Measurements from ENCODE around the gene SETD7. TPM values are rescaled to one million over a fixed set of nuclear protein-coding genes. Genes with fewer than 3 reads are reported as not detected.
A peak's percentile ranks its signal among the peaks of the same experiment; 100 is the strongest.

Gene SETD7
- polyA plus RNA-seq, 1 donor from 2014 or later = 12.0 TPM

DNA sequence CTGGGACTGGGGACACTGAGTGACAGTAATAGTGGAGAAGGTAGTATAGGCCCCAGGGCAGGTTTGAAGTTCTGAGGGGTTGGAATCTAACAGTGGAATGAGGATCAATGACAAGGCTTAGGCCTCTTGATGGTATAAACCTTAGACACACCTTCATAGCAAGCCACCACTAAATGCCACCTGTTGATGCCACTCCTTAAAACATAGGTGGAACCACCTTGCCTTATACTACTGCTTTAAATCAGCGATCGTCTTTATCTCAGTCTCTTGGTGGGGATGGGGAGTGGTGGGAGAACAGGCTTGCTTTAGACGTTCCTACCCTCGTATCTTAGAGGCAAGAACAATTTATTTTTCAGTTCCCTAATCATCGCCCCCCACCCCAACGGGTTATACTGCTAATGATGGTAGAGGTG lies 100.9 kb downstream of the SETD7 start:
- Histone ChIP-seq H3K79me2 (replicated peaks; ENCODE audit: insufficient read depth, low read length) (peaks cover 25% of the 10 kb centered on the region), H3K4me3 (ENCODE audit: low read length) (peak overlapping the region; percentile 87), H3K9ac (ENCODE audit: low read length) (peak overlapping the region; percentile 83), H3F3A (ENCODE audit: insufficient read depth, low read length, poor library complexity, severe bottlenecking) (no peaks in the 10 kb centered on the region), H3K27ac (ENCODE audit: low read length) (no peak overlapping the region), H3K9me3 (ENCODE audit: low read length) (no peaks in the 10 kb centered on the region), H3K4me2 (ENCODE audit: low read length) (peak overlapping the region; percentile 95), H3K27me3 (ENCODE audit: insufficient read depth, low read depth, low read length) (no peaks in the 10 kb centered on the region), H4K20me1 (ENCODE audit: insufficient read depth) (no peaks in the 10 kb centered on the region), H3K9me2 (ENCODE audit: insufficient read depth, low read length) (no peaks in the 10 kb centered on the region), H2AFZ (ENCODE audit: low read depth, low read length) (no peak overlapping the region), H3K36me3 (ENCODE audit: insufficient read depth, low read length) (no peaks in the 10 kb centered on the region)
- TF ChIP-seq POLR2AphosphoS5 (IDR thresholded peaks at IDR 0.05) (no peak), EZH2 (IDR thresholded peaks at IDR 0.05; ENCODE audit: borderline replicate concordance, insufficient read depth, low read length, poor library complexity, severe bottlenecking) (no peak), SMC3 (conservative IDR thresholded peaks at IDR 0.05; ENCODE audit: poor library complexity) (no peak), EP300 (conservative IDR thresholded peaks at IDR 0.05; ENCODE audit: poor library complexity, severe bottlenecking) (no peak), TAF1 (IDR thresholded peaks at IDR 0.05; ENCODE audit: low read depth) (no peak)
- TF ChIP-seq, protein P1, sequence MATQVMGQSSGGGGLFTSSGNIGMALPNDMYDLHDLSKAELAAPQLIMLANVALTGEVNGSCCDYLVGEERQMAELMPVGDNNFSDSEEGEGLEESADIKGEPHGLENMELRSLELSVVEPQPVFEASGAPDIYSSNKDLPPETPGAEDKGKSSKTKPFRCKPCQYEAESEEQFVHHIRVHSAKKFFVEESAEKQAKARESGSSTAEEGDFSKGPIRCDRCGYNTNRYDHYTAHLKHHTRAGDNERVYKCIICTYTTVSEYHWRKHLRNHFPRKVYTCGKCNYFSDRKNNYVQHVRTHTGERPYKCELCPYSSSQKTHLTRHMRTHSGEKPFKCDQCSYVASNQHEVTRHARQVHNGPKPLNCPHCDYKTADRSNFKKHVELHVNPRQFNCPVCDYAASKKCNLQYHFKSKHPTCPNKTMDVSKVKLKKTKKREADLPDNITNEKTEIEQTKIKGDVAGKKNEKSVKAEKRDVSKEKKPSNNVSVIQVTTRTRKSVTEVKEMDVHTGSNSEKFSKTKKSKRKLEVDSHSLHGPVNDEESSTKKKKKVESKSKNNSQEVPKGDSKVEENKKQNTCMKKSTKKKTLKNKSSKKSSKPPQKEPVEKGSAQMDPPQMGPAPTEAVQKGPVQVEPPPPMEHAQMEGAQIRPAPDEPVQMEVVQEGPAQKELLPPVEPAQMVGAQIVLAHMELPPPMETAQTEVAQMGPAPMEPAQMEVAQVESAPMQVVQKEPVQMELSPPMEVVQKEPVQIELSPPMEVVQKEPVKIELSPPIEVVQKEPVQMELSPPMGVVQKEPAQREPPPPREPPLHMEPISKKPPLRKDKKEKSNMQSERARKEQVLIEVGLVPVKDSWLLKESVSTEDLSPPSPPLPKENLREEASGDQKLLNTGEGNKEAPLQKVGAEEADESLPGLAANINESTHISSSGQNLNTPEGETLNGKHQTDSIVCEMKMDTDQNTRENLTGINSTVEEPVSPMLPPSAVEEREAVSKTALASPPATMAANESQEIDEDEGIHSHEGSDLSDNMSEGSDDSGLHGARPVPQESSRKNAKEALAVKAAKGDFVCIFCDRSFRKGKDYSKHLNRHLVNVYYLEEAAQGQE (IDR thresholded peaks at IDR 0.05; ENCODE audit: borderline replicate concordance) = no peak

DNA sequence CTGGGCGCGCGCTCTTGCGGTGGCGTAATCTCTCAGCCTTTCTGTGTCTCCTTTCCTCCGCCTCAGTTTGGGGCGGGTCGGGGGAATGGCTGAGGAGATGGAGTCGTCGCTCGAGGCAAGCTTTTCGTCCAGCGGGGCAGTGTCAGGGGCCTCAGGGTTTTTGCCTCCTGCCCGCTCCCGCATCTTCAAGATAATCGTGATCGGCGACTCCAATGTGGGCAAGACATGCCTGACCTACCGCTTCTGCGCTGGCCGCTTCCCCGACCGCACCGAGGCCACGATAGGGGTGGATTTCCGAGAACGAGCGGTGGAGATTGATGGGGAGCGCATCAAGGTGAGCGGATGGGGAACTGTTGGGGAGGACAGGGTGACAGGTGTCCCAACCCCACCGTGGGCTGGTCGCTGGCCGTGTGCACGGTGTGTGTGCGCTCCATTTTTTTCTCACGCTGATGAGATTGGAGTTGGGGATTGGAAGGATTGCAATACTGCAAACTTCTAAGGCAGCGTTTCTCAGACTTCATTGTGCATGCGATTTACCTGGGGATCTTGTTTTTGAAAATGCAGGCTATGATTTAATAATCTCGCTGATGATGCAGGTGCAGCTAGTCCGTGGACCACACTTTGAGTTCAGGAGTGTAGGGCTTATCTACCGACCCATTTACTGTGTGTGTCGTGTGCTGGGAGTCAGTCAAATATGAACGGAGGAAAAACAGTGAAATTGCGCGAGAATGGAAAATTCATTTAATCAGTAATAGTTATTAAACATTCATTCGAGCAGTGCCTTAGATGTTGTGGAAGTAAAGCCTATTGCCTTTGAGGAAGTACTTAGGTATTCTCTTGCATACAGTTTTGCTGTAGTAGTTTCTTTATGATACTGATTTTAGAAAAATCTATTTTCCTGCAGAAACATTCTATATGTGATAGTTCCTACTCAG lies 101.6 kb downstream of the SETD7 start, which contains the start of gene RAB33B:
Gene RAB33B (plus strand): TSS at position 11 of the 935 bp plus-strand sequence. CDS start 75 bp downstream, at position 86.
- Histone ChIP-seq H3K4me3 (ENCODE audit: low read length) (peak within 1 kb of the TSS; percentile 87), H2AFZ (ENCODE audit: low read depth, low read length) (peak within 1 kb of the TSS; percentile 81), H3K27ac (ENCODE audit: low read length) (peak within 1 kb of the TSS; percentile 84), H3K9me2 (ENCODE audit: insufficient read depth, low read length) (no peaks in the 10 kb centered on the region), H3F3A (ENCODE audit: insufficient read depth, low read length, poor library complexity, severe bottlenecking) (no peaks in the 10 kb centered on the region), H3K79me2 (replicated peaks; ENCODE audit: insufficient read depth, low read length) (peaks cover 25% of the 10 kb centered on the region), H3K9ac (ENCODE audit: low read length) (peak within 1 kb of the TSS; percentile 83), H3K4me2 (ENCODE audit: low read length) (peak within 1 kb of the TSS; percentile 95), H3K9me3 (ENCODE audit: low read length) (no peaks in the 10 kb centered on the region), H3K27me3 (ENCODE audit: insufficient read depth, low read depth, low read length) (no peaks in the 10 kb centered on the region), H4K20me1 (ENCODE audit: insufficient read depth) (no peaks in the 10 kb centered on the region), H3K36me3 (ENCODE audit: insufficient read depth, low read length) (no peaks in the 10 kb centered on the region)
- TF ChIP-seq, protein P2, sequence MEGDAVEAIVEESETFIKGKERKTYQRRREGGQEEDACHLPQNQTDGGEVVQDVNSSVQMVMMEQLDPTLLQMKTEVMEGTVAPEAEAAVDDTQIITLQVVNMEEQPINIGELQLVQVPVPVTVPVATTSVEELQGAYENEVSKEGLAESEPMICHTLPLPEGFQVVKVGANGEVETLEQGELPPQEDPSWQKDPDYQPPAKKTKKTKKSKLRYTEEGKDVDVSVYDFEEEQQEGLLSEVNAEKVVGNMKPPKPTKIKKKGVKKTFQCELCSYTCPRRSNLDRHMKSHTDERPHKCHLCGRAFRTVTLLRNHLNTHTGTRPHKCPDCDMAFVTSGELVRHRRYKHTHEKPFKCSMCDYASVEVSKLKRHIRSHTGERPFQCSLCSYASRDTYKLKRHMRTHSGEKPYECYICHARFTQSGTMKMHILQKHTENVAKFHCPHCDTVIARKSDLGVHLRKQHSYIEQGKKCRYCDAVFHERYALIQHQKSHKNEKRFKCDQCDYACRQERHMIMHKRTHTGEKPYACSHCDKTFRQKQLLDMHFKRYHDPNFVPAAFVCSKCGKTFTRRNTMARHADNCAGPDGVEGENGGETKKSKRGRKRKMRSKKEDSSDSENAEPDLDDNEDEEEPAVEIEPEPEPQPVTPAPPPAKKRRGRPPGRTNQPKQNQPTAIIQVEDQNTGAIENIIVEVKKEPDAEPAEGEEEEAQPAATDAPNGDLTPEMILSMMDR (IDR thresholded peaks at IDR 0.05; ENCODE audit: poor library complexity, severe bottlenecking) = no peak
- peak; percentile 12 for TF ChIP-seq RAD21 (conservative IDR thresholded peaks at IDR 0.05)
- TF ChIP-seq EZH2 (IDR thresholded peaks at IDR 0.05; ENCODE audit: borderline replicate concordance, insufficient read depth, low read length, poor library complexity, severe bottlenecking) = no peak
- peak; percentile 22 for TF ChIP-seq SMC3 (conservative IDR thresholded peaks at IDR 0.05; ENCODE audit: poor library complexity)
- no peak for TF ChIP-seq EP300 (conservative IDR thresholded peaks at IDR 0.05; ENCODE audit: poor library complexity, severe bottlenecking)
- TF ChIP-seq TAF1 (IDR thresholded peaks at IDR 0.05; ENCODE audit: low read depth) = peak; percentile 33
- TF ChIP-seq MXI1 (conservative IDR thresholded peaks at IDR 0.05; ENCODE audit: poor library complexity, severe bottlenecking) = peak; percentile 72
- TF ChIP-seq, protein P1 (IDR thresholded peaks at IDR 0.05; ENCODE audit: borderline replicate concordance) = peak; percentile 7
- peak; percentile 24 for TF ChIP-seq POLR2AphosphoS5 (IDR thresholded peaks at IDR 0.05)
